ENCODE data around the gene CREBRF.

DNA sequence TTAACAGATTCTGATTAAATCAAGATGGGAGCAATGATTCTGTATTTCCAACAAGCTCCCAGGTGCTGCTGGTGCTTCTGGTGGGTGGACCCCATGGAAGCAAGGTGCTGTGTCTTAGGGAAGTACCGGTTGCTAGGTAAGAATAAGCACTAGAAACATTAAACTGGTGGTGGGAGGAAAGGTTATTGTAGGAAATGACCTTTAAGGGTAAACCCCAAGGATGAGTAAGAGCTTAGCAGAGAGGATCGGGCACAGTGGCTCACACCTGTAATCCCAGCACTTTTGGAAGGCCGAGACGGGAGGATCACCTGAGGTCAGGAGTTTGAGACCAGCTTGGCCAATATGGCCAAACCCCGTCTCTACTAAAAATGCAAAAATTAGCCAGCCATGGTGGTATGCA lies 16.2 kb upstream of the CREBRF start:
- TF ChIP-seq CTCF (IDR thresholded peaks at IDR 0.05) (no peak), EZH2 (IDR thresholded peaks at IDR 0.05; ENCODE audit: borderline replicate concordance, insufficient read depth, low read depth, low read length, poor library complexity, severe bottlenecking) (no peak)

Data from B cell (primary cell).